SH-SY5Y (cell line): ENCODE data around the gene SCGB3A1.

Source experiments
- GATA2 ChIP-seq: IDR thresholded peaks from 2 replicates; pipeline ENCODE4 v1.6.1; 2011; ENCODE audit warnings: mild to moderate bottlenecking, low read depth, low read length
- GATA3 ChIP-seq: IDR thresholded peaks from 2 replicates; pipeline ENCODE4 v1.6.1; 2011; ENCODE audit warnings: low read depth, mild to moderate bottlenecking, low read length, moderate library complexity

The SCGB3A1 gene

DNA sequence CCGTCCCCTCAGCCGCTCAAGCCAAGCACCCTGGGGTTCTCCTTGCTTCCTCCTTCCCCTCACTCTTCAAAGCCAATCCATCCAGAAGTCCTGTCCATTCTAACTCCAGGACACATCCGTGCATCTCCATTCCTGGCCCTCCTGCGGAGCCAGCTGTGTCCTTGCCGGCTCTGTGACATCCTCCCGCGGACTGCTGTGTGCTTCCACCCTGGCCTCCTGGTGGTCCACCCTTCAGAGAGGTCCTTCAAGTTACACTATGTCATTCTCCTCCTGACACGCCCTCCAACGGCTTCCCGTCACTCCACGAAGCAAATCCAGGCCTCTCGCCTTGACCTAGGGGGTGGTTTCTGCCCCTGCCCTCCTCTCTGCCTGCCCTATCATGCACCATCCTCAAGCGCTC, 13.0 kb upstream of the SCGB3A1 start:
- TF ChIP-seq GATA2, result no peak
- no peak for TF ChIP-seq GATA3

DNA sequence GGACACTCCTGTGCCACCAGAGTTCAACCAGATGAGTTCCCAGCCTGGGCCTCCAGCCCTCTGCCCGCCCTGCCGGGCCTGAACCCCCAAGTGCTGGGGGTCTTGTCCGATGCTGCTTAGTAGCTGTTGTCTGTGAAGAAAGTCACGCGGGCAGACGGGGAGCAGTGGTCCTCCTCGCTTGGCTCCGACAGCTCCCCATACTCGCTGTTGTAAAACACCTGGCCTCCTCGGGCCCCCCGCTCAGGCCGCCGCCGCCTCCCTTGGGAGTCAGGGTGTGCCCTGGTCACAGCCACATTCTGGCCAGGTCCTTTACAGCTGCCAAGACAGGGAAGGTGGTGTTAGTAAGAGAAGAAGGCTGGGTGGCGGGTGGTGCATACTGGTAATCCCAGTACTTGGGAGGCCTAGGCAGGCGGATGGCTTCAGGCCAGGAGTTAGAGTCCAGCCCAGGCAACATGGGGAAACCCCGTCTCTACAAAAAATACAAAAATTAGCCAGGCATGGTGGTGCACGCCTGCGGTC, 11.8 kb upstream of the SCGB3A1 start:
- TF ChIP-seq GATA2, result no peak
- no peak for TF ChIP-seq GATA3

DNA sequence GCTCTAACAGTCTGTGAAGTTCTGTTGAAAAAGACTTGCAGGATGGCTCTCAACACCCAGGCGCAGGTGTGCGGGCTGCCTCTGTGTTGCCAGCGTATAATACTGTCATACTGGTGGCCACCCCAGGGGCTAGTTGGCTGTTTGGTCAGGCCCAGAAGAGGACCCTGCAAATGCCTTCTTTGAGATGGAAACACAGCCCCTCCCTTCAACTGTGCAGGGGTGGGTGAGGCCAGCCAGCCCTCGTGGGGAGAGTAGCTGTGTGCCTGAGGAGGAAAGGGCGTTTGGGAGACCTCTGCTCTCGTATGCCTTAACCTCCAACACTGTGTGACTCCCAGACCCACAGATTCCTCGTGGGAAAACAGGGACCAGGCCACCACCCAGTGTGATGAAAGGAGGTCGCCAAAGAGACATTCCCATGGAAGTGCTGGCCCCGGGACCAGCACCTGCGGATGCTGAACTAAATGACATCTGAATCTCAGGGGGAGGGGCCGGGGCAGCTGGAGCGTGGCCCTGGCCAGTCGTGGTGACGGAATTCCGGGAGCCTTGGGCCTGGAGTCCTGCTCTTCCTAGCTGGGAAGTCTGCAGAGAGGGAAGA, 11.3 kb upstream of the SCGB3A1 start:
- TF ChIP-seq GATA2, result no peak
- no peak for TF ChIP-seq GATA3

DNA sequence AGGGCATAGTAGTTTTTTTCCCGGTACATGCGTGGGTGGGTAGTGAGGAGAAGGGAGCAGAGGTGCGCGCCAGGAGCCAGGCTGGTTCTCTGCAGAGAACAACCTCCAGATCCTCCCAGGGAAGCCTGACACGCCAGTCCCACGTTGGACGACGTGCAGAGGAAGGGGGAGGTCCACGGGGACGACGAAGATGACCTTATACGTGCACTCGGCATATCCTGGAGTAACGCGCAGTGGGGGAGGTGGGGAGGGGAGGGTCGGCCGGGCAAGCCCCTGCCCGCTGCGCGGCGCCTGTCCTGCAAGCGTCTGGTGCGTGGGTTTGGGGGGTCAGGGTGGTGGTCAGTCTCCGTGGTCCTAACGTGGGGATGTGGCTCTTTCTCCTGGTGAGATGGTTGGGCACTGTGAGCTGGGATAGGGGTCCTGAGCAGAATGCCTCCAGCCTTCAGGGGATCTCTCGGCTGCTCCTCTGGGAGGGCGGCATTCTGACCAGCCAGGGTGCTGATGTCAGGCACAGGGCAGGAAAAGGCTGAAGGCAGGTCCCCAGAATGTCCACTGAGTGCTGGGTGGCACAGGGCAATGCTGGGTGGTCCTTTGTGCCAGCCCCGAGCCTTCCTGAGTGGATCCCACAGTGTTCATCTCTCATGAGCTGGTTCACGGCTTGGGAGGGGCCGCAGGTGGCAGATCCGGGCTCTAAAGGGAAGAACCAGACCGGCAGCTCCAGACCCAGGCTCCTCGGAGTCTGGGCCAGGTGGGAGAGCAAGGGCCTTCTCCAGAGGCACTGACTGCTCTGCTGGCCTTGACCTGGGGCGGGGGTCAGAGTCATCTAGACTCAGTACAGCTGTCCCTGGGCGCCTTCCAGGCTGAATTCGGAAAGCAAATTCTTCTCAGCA, 10.5 kb upstream of the SCGB3A1 start:
- no peak for TF ChIP-seq GATA2
- TF ChIP-seq GATA3, result no peak

DNA sequence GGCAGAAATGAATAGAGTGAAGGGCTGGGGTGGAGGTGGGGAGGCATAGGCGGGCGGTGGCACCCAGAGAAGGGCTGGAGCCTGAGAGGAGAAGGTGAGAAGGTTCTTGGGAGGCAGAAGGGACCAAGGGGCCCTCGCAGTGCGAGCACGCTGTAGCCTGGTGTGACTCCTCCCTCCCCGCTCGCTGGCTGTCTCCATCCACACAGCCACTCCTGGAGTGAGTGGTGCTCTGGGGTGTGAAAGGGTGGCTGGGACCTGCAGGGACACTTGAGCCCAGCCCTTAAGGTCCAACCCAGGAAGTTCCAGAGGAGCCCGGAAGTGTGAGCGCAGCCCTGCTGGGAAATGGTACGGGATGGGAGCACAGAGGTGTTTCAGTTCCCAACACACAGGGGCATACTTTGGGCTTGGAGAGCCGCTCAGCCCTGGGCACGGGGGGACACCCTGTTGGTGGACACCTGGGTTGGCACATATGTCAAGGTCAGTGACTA, 9.3 kb upstream of the SCGB3A1 start:
- TF ChIP-seq GATA3, result no peak
- TF ChIP-seq GATA2, result no peak

DNA sequence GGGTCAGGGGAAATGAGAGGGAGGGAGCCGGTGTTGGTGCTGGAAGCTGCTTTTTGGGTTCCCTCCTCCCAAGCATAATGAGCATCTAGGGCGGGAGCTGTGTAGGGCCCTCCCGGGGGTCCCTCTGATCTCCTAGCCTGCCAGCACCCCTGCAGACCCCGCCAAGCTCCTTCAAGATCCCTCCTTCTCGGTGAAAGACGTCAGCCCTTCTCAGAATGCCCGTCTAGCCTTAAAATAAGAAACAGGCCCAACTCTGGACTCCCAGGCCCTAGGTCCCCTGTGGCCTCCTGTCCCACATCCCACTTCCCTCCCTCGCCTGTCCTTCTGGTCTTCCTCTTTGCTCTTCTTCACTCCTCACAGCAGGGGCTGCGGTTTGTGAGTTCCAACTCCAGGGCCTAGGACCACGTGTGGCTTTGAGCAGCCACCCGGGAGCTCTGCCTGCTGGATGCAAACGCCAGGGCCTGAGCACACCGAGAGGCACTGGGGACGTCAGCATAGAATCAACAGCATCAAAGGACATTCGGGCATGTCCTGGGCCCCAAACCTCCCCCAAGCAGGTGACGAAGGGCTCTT, 8.8 kb upstream of the SCGB3A1 start:
- TF ChIP-seq GATA2, result no peak
- TF ChIP-seq GATA3, result no peak

DNA sequence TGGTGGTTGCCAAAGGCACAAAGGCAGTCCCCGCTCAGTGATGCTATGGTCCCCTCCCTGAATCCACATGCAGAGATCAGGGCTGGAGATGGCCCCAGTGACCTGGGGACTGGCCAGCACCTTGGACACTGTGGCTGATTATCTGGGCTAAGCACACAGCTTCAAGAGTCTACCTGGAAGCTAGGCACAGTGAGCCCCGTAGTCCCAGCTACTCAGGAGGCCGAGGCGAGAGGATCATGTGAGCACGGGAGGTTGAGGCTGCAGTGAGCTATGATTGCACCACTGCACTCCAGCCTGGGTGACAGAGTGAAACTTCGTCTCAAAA, 8.3 kb upstream of the SCGB3A1 start:
- no peak for TF ChIP-seq GATA3
- no peak for TF ChIP-seq GATA2

DNA sequence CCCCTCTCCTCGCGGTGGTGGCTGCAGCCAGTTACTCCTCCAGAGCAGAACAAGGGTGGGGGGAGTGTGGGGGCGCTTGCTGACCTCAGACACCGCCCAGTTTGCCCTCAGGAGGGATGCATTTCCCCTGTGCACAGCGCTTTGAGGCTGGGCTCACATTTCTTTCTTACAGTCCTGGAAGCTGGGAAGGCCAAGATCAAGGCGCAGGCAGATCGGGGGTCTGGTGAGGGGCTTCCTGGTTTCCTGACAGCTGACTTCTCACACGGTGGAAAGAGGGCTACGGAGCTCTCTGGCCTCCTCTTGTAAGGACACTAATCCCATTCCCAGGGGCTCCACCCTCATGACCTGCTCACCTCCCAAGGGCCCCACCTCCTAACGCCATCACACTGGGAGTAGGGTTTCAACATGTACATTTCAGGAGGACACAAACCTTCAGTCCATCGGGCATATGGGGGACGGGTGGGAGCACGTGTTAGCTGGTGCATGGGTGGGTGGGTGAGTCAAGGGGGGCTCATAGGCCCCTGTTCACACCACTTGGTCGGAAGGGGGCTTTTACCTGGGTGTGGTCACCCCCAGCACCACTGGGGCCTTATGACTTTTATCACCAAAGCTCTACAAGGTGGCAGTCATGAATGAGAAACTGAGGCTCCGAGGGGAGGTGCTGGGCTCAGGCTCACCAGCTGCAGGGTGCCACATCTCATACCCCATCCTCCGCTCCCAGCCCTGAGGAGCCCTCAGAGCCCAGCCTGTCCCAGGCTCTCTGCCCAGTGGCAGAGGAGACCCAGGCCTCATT, 7.7 kb upstream of the SCGB3A1 start:
- TF ChIP-seq GATA3, result no peak
- no peak for TF ChIP-seq GATA2

DNA sequence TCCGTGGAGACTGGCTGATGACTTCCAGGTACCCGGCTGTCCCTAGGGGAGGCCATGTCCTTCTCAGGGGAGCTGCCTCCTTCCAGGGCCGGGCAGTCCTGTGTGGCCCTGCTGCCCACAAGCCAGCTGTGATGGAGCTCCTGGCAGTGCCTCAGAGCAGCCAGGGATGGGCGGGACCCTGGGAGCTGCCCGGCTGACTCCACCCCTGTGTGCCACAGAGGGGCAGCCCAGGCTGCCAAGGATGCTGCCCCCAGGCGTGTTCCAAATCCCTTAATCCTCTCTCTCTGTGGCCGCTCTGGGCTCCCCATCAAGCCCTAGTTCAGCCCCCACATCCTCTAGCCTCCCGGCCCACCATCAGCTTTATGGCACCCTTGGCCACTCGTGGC, 7.0 kb upstream of the SCGB3A1 start:
- TF ChIP-seq GATA2 (no peak), GATA3 (no peak)

DNA sequence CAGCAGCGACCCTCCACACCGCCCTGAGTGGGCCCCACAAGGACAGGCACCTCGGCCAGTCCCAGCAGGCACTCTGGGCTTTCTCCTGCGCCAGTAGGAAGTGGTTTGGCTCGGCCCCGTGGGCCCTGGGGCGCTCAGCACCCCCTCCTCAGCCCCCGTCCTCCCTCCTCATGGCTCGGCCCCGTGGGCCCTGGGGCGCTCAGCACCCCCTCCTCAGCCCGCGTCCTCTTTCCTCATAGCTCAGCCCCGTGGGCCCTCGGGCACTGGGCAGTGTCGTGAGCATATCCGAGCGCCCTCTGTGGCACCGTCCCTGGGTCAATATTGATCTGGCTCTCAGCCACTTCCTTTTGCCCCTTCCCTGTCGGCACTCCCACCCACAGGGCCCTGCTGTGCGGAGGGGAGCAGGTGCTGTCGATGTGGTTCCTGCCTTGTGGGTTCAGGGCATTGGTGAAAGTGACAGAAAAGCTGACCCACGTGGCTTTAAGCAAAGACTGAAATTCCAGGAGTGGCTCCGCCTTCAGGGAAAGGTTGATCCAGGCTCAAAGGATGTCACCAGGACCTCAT, 5.5 kb upstream of the SCGB3A1 start:
- TF ChIP-seq GATA3 (no peak), GATA2 (no peak)

DNA sequence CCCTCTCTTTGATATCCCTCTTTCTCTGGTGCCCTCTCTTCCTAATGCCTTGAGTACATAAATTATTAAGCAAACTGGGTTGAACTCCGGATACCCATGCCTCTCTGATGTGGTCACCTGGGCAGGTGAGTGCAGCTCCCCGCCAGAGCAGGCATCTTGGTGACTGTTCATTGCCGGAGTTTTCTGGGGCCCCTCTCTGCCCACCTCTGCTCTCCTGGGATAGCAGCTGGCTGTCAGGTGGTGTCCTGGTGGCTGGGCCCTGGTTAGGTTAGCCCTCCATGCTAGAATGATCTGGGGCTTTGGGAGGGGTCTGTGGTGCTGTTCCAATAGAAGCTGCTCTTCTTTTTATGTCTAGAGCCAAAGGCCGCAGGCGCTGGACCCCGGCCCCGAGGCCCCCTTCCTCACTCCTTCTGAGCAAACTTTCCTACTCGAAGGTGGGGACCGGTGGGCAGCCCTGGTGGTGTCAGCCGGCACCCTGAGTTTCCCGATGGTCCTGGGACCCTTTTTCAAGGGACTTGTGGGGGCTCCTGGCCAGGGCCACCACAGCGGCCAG, 4.9 kb upstream of the SCGB3A1 start:
- TF ChIP-seq GATA2, result no peak
- no peak for TF ChIP-seq GATA3

DNA sequence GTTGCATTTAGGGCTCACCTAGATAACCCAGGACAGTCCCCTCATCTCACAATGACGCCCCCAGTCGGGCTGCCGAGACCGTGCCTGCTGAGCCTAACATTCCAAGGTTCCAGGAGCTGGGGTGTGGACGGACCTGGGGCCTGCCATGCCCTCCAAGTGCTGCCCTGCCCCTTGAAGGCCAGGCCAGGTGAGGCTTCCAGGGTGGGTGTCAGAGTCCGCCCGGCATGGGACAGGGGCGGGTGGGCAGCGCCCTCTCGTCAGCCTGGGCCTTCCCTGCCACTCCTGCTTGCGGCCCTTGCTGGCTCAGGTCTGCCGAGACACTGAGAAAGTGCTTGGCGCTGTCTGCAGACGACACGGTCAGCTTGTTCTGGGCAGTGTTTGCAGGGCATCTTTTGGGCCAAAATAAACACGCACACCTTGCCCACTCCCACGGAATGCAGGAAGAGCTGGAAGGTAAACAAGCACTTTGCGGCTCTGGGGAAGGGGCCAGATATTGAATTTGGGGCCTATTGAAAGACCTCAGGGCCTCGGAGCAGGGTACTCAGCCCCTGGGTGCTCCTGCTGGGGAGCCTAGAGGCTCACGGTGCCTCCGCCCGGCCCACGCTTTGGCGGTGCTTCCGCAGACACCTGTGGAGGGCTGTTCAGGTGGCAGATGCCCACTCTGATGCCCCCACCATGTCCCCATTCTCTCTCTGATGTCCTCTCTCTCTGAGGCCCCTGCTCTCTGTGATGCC, 4.2 kb upstream of the SCGB3A1 start:
- TF ChIP-seq GATA2 (no peak), GATA3 (no peak)

DNA sequence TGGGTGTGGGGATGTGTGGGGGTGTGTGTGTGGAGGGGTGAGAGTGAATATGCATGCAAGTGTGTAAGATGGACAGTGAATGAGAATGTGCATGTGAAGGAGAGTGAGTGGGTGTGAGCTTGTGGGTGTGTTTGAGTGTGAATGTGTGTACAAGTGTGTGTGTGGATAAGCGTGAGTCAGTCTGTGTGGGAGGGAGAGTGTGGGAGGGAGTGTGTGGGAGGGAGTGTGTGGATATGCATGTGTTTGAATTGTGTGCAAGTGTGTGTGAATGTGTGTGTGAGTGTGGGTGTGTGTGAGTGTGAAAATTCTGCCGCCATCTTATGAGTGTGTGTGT, 3.7 kb upstream of the SCGB3A1 start:
- TF ChIP-seq GATA3 (no peak), GATA2 (no peak)
